H1 (cell line): ENCODE measurements around the gene SCIMP.

Experiments used
- EZH2 ChIP-seq: fragments of 200-600 bp; sonication (generic); IDR thresholded peaks from 2 replicates; pipeline ENCODE4 v1.7.1; 2012; ENCODE audit warnings: low read depth, mild to moderate bottlenecking, moderate library complexity, low read length, inconsistent platforms; ENCODE audit not compliant: severe bottlenecking
- NANOG ChIP-seq: IDR thresholded peaks from 2 replicates; pipeline ENCODE4 v1.6.1; 2011; ENCODE audit warnings: low read length, low read depth, mild to moderate bottlenecking, inconsistent platforms; ENCODE audit not compliant: insufficient read depth, poor library complexity, severe bottlenecking
- PHF8 ChIP-seq: fragments of 200-600 bp; sonication (generic); conservative IDR thresholded peaks from 2 replicates; pipeline ENCODE4 v1.7.1; 2012; ENCODE audit warnings: low read depth, mild to moderate bottlenecking, inconsistent platforms, low read length, moderate library complexity
- POLR2A ChIP-seq, 2 experiments: IDR thresholded peaks; 1 replicate in 1 of 2; 2 replicates in 1 of 2; pipeline ENCODE4 v1.6.1; 2011; ENCODE audit warnings: low read depth in 2 of 2, low read length in 2 of 2, mild to moderate bottlenecking in 2 of 2; ENCODE audit errors: control extremely low read depth in 1 of 2
- RXRA ChIP-seq: IDR thresholded peaks from 2 replicates; pipeline ENCODE4 v1.6.1; 2011; ENCODE audit warnings: low read depth, mild to moderate bottlenecking, low read length, moderate library complexity; ENCODE audit not compliant: insufficient read depth
- ZNF274 ChIP-seq: IDR thresholded peaks from 2 replicates; pipeline ENCODE4 v1.7.0; 2012; ENCODE audit warnings: low read length, borderline replicate concordance; ENCODE audit errors: extremely low read depth
- TF ChIP-seq, protein P1 (sequence below), 3 experiments: IDR thresholded peaks; 1 replicate in 2 of 3; 2 replicates in 1 of 3; pipeline versions ENCODE4 v1.5.1 to v1.6.1; 2011; ENCODE audit warnings: low read length in 3 of 3, mild to moderate bottlenecking in 3 of 3, inconsistent platforms in 2 of 3, low read depth in 1 of 3, moderate library complexity in 1 of 3; ENCODE audit not compliant: insufficient read depth in 1 of 3; ENCODE audit errors: control extremely low read depth in 1 of 3
- TF ChIP-seq, protein P2 (sequence below): IDR thresholded peaks from 2 replicates; pipeline ENCODE4 v1.6.1; 2011; ENCODE audit warnings: low read depth, mild to moderate bottlenecking, low read length; ENCODE audit not compliant: insufficient read depth
- TF ChIP-seq, protein P3 (sequence below): IDR thresholded peaks from 2 replicates; pipeline ENCODE4 v1.6.1; 2011; ENCODE audit warnings: low read length, improper control_type of control experiment

DNA sequence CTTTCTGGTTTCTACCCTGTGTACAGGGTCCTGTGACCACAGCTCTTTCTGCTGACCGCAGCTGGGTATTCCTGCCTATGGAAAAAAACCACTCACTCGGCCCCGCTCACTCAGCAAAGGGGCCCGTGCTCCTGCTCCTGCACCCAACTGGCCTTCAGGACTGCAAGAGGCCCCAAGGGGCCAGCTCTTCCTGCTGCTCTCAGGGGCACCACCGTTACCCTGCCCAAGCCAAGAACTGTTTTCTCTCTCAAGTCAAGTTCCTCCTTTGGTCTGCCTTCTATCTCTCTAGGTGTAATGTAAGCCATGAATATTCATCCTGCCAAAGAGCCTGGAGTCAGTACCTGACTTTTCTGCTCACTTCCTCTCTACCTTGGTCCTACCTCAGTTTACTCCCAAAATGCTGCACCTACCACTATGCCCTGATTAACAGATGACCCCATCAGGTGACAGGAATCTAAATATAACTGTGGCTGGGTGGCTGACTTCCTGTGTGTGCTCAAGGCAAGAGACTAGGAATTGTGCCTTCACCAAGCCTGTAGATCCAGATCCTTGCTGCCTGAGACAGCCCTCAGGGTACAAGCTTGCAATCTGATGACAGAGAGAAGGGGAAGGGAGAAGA, 20.4 kb upstream of the SCIMP start:
- TF ChIP-seq RXRA = no peak
- TF ChIP-seq, protein P1, sequence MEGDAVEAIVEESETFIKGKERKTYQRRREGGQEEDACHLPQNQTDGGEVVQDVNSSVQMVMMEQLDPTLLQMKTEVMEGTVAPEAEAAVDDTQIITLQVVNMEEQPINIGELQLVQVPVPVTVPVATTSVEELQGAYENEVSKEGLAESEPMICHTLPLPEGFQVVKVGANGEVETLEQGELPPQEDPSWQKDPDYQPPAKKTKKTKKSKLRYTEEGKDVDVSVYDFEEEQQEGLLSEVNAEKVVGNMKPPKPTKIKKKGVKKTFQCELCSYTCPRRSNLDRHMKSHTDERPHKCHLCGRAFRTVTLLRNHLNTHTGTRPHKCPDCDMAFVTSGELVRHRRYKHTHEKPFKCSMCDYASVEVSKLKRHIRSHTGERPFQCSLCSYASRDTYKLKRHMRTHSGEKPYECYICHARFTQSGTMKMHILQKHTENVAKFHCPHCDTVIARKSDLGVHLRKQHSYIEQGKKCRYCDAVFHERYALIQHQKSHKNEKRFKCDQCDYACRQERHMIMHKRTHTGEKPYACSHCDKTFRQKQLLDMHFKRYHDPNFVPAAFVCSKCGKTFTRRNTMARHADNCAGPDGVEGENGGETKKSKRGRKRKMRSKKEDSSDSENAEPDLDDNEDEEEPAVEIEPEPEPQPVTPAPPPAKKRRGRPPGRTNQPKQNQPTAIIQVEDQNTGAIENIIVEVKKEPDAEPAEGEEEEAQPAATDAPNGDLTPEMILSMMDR (IDR thresholded peaks at IDR 0.05; ENCODE audit: control extremely low read depth in 1 of 3, insufficient read depth in 1 of 3, low read depth in 1 of 3, low read length in 3 of 3) = no peak
- TF ChIP-seq, protein P2, sequence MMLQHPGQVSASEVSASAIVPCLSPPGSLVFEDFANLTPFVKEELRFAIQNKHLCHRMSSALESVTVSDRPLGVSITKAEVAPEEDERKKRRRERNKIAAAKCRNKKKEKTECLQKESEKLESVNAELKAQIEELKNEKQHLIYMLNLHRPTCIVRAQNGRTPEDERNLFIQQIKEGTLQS = no peak
- no peak for TF ChIP-seq POLR2A (IDR thresholded peaks at IDR 0.05; ENCODE audit: control extremely low read depth in 1 of 2, low read depth in 2 of 2, low read length in 2 of 2)
- TF ChIP-seq NANOG = no peak
- TF ChIP-seq EZH2 = no peak
- TF ChIP-seq, protein P3, sequence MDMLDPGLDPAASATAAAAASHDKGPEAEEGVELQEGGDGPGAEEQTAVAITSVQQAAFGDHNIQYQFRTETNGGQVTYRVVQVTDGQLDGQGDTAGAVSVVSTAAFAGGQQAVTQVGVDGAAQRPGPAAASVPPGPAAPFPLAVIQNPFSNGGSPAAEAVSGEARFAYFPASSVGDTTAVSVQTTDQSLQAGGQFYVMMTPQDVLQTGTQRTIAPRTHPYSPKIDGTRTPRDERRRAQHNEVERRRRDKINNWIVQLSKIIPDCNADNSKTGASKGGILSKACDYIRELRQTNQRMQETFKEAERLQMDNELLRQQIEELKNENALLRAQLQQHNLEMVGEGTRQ = no peak
- TF ChIP-seq ZNF274 = no peak
- TF ChIP-seq PHF8 = no peak
